Measurements from ENCODE around the gene KIF16B.

- TF ChIP-seq CTCF (IDR thresholded peaks at IDR 0.05), result no peak
- no peak for TF ChIP-seq POLR2A (IDR thresholded peaks at IDR 0.05)
Observed at GRCh38 chr20:16491294-16491905, 81.8 kb downstream of the KIF16B start.

All from lower leg skin (tissue), 3 donors.